COLO668 (cell line): ENCODE results near the gene ORC6.
"Not testable (repeated sequence)": the region's sequence is repeated elsewhere in the genome, so short reads cannot be mapped to it uniquely, and the experiment has no call there.

Source experiments
- DNase-seq: peaks from one replicate; lab custom pipeline; 2025; ENCODE audit not compliant: unreplicated experiment; lab: John Stamatoyannopoulos, UW

The ORC6 gene, protein sequence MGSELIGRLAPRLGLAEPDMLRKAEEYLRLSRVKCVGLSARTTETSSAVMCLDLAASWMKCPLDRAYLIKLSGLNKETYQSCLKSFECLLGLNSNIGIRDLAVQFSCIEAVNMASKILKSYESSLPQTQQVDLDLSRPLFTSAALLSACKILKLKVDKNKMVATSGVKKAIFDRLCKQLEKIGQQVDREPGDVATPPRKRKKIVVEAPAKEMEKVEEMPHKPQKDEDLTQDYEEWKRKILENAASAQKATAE

DNA sequence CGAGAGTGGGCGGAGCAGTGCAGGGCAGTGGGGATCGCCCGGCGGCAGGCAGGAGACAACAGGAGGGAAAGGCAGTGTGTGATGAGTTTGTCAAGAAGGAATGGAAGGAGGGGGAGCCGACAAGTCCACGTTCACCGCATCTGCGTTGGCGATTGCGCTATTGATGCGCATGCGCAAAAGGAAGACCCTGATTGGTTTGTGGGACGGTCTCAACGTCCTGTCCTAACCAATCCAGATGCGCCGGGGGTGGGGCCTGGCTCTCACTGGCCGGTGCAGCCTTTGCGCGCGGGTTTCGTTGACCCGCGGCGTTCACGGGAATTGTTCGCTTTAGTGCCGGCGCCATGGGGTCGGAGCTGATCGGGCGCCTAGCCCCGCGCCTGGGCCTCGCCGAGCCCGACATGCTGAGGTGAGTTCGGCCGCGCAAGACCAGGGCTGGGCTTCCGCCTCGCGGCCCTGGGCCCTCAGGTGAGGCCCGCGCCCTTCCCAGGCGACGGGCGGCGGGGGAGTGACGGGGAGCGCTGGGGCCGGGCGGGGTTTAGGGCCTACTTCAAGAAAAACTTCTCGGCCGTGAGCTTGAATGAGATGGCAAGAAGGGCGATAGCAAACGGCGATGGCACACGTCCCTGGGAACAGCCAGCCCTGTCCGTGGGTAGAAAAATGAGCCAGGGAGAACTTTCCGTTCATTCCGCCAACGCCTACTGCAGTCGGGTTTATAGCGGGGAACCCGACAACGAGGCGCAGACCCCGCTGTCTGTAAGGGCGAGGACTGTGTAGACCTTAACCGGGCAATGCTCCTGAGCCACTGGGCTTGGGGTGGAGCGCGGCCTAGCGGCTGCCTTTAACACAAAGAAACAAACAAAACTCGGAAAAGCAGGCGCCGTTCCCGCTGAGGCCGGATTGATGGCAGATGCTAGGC, at the start of gene ORC6:
ORC6 (plus strand) TSS at position 295 of the 916 bp plus-strand sequence; CDS start at position 342, 47 bp downstream.
- DNase-seq = peak; percentile 97

DNA sequence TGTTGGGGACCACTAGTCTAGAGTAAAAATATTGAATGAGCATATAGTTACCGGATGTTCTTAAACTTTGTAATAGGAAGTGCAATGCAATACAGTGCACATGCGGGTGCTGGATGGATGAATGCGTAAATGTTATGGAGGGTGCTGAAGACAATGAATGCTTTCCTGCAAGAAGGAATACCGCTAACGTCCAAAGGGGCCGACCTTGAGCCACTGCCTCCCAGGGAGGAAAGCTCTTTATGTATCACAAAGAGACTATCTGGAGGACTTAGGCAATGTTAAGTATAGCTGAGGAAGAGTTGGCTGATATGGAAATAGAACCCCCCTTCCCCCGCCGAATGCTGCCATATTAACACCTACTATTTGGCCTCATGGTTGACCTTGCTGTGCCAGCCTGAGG, 40.8 kb upstream of the ORC6 start:
- DNase-seq = no peak

DNA sequence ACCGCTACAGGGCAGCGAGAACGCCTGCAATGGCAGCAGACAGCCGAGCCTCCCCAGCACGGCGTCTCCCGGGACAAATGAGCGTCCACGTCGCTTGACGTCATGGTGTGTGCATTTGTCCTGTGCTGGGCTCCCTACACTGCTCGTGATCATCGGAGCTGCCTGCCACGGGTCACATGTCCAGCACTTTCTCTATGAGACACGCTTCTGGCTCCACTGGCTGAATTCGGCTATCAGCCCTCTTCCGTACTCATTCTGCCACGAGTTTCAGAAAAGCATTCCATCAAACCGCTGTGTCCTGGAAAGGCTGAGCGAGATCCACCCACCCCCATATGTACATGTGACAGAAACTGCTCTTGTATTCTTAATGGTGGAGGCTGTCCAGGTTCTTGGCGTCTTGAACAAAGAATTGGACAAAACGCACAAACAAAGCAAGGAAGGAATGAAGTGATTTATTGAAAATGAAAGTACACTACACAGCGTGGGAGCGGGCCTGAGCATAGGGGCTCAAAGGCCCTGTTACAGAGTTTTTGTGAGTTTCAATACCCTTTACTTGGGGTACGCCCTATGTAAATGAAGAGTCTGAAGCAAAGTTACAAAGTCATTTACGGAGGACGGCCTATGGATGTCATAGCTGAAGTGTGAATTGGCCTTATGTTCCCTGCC, 39.7 kb upstream of the ORC6 start:
- no peak for DNase-seq

DNA sequence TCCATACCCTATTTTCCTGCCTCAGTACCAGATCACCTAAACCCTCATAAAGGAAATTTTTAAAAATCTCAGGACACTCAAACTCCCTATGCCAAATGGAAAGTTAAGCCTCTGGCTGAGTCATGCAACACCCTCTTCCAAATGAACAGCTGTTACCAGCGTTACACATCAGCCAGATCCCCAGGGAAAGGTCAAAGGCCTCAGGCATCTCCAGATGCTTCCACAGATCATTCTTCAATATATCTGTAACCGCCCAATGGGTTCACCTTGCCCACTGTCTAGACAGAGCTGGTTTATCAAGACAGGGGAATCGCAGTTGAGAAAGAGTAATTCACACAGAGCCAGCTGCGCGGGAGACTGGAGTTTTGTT, 39.2 kb upstream of the ORC6 start:
- DNase-seq = no peak

DNA sequence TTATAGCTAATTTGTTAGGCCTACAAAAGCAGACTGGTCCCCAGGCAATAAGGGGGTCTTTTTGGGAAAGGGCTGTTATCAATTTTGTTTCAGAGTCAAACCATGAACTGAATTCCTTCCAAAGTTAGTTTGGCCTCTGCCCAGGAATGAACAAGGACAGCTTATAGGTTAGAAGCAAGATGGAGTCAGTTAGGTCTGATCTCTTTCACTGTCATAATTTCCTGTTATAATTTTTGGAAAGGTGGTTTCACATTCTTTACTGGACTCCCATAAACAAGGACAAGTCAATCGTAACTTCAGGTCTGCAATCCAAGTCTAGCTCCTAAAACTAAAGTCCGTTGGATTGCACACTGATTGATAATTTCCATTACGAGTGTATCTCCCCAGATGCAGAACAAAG, 38.2 kb upstream of the ORC6 start:
- DNase-seq = no peak

DNA sequence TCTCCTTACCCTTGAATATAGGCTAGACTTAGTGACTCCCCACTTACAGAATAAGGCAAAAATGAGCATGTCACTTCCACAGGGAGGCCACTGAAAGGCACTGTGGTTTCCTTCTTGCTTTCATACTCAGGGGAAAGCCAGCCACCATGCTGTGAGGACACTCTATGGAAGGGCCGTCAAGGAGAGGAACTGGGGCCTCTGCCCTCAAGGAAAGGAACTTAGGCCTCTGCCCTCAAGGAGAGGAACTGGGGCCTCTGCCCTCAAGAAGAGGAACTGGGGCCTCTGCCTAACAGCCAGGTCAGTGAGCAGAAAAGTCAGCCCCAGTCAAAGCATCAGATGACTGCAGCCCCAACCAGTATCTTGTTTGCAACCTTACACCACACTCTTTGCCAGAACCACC, 30.5 kb upstream of the ORC6 start:
- no peak for DNase-seq

DNA sequence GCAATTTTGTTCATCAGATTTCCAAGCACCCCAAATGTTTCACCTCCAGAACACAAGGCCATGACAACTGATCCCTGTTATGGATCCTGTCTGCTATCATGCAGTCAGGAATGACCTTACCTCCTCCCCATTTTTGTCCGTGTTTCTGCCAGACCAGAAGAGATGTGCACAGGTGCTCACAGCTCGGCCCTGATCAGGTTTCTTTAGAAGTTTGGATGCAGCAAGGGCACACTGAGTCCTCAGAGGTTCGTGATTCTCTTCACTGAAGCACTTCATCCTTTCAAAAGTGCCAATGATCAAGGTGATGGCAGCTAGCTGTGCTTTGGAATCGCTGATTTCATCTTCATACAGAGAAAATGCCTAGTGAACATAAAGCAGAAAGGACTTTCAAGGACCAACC, 27.3 kb upstream of the ORC6 start:
- no peak for DNase-seq

DNA sequence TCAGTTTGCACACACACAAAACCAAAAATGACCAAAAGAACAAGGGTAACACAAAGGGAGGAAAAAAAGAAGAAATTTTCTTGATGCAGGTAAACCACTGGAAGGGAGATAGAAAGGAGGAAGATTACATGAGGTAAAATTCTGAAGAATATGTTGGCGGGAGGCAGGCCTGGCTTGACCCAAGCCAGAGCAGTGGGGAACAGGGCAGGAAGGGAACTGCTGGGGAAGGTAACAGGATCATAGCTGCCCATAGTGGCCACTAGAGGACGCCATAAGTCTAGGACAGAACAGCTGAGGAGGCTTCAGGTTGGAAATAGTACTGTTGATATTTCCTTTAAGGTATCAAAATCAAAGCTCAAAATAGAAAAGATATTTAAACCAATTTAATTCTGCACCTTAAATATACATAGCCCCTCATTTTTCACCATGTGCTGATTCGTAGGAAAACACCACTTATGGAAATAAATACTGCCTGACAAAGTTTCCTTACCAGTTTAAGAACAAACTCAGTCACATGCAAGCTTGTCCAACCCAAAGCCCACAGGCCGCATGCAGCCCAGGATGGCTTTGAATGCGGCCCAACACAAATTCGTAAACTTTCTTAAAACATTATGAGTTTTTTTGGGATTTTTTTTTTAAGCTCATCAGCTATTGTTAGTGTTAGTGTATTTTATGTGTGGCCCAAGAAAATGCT, 16.0 kb upstream of the ORC6 start:
- DNase-seq = peak; percentile 45

DNA sequence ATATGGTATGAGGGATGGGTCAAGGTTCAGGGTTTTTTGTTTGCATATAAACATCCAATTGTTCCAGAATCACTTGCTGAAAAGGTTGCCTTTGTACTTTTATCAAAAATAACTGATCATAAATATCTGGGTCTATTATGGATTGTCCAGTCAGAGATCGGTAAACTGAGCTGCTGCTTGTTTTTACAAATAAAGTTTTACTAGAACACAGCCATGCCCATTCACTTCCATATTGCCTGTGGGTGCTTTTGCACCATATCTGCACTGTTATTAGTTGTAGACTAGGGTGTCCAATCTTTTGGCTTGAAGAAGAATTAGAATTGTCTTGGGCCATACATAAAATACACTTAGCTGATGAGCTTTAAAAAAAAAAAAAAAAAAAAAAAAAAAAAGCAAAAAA, 11.5 kb upstream of the ORC6 start:
- not testable (repeated sequence) for DNase-seq

DNA sequence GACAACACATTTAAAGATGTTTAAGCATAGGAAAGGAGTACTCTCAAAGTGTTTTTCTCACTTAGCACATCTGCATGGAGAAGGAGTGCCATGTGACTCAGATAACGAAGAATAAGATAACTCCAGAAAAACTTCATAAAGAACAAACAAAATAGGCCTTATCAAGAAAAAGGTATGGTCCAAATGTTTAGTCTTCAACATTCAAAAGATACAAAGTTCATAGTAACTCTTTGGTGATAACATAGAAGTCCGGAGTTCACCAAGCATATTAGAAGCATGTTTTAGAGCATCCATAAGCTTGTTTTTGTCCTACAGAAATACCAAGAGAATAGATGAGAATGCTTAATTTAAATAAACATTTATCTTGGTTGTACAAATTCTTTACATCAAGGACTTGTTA, 7.6 kb upstream of the ORC6 start:
- not testable (repeated sequence) for DNase-seq

DNA sequence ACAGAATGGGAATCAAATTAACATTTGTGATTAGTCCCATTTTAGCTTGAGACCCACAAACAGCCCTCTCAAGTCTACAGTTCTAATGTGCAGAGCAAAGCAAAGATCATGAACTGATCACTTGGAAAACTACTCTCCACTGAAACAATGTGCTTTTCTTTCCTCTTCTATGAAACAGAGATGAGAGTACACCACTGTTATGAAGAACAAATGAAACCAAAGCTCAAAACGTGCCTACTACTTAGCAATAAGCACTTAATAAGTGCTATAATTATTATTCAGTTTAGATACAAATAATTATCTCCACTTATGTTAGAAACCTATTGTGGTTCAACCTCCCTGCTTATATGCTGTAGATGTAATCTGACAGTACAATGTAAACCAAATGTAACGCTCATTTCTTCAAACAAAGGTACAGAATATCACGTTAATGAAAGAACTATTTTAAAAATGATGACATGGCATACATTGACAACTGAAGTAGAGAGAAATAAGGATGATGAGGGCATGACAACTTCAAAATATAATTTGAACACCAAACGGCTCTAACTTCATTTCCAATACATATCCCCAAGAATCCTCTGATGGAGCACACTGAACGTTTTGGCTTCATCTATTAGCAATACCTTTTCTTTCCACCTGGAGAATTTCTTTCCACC, 2.5 kb upstream of the ORC6 start:
- no peak for DNase-seq

DNA sequence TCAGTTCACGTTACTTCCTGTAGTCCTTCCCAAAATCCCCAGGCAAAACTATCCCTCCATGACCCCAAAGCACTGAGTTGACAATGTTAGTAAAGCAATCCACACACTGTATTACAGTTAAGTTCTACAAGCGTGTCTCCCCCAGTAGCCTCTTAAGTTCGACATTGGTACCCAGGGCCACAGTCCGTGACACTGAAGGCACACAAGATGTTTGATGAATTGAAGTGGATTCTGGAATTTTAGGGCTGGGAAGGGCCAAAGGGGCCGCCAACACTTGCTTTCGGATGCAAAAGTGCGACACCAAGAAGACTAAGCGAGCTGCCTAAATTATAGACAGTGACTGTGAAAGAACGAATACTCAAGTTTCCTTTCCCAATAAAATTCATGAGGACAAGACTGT, 2.0 kb upstream of the ORC6 start:
- DNase-seq = no peak

DNA sequence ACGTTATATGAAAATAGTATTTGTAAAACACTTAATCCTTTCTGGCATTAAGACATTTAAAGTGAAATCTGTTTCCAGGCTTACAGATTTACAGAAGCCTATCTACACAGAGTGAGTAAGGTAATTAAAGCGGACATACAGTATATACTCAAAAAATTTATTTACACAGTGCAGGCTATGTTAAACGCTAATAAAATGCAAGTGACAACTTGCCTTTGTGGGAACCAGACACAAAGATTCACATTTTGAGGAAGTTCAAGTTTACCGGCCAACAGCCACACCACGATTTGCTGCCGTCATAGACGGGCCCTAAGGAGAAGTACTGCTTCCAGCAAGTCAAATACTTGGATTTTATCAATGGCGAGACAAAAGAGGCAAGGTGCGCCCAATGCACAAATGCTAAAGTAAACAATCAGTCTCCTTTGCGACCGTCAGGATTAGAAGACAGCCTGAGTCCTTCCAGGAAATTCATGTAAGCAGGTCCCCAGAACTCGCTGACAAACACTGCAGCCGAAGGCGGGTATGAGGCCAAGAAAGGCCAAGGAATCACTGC, 1.3 kb upstream of the ORC6 start:
- no peak for DNase-seq

DNA sequence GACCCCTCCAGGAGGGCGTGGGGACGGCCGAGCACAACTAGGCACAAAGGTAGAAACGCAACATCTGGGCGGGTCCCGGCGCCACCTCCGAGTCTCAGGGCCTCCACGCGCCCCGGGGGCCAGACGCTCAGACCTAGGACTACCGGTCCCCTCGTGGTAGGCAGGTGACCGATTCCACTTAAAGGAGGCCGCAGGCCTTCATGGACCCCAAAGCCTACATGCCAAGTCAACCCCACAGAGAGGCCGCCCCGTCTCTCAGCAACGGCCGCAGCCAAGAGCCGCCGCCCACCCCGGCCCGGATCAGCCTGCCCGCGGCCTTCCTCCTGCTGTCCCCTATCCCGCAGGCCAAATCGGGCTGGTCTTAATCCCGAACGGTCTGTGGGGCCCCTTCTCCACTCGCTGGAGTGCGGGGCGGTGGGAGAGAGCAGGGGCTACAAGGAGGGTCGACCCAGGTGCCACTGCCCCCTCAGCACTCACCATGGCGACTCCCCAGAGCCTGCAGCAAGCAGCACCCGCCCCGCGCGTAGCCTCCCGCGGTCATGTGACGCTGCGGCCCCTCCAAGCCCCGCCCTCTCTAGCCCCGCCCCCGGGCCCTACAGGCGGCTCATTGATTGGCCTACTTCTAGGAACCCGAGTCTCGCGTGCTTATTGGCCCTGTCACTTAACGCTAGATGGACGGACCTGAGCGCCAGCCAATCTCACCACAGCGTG, 650 bp upstream of the ORC6 start, which contains the start of gene VPS35:
VPS35 (minus strand) TSS at position 525 of the 711 bp plus-strand sequence; CDS start at position 480, 45 bp downstream.
- DNase-seq = peak; percentile 98

DNA sequence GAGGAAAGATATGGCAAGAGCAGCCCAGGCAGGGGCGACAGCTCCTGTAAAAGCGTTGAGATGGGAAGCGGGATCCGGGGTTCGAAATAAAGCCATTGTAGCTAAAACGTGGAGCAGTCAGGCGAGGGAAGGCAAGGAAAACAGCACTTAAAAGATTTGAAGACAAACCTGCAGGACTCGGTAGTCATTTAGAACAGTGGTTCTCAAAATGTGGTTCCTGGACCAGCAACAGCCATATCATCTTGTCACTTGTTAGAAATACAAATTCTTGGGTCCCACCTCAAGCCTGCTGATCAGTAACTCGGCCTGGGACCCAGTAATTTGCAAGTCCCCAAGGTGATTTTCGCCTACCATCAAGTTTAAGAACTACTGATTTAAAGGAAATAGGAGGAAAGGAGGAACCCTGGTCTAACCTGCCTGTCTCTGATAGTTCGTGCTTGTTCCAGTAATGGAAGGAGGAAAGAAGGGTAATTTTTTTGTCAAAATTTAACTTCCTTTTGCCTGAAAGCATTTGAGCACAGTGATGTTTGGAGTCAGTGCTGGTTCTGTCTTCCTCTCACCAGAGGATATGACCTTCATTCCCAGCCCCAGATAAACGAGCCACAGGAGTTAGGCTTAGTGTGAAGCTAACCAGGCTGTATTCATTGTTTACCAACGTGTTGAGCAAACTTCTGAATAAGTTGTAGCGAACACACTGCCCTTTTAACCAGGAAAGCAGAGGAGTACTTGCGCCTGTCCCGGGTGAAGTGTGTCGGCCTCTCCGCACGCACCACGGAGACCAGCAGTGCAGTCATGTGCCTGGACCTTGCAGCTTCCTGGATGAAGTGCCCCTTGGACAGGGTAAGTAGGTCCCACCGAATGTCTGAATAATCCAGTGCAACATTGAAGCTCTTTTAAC, 1.1 kb downstream of the ORC6 start:
- DNase-seq = peak; percentile 18

DNA sequence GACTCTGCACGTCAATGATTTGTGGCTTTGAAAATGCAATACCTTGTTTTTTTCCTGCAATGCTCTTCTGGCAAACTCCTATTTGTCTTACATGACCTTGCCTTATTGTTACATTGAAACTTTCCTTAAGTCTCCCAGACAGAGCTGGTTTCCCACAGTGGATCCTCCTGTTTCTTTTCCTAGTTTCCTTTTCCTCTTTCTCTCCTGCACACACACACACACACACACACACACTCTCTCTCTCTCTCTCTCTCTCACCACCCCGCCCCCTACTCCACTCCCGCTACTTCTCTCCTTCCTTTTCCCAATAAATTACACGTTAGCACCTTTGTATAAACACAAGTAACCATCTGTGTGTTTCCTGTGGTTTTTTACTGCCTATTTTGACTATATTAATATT, 2.3 kb downstream of the ORC6 start:
- no peak for DNase-seq

DNA sequence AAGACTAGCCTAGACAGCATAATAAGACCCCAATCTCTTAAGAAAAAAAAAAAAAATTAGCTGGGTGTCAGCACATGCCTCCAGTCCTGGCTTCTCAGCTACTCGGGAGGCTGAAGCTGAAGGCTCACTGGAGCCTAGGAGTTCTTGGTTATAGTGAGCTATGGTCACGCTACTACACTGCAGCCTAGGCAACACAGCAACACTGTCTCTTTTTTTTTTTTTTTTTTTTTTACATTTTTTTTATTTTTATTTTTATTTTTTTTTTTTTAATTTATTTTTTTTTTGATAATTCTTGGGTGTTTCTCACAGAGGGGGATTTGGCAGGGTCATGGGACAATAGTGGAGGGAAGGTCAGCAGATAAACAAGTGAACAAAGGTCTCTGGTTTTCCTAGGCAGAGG, 4.1 kb downstream of the ORC6 start:
- DNase-seq = no peak

DNA sequence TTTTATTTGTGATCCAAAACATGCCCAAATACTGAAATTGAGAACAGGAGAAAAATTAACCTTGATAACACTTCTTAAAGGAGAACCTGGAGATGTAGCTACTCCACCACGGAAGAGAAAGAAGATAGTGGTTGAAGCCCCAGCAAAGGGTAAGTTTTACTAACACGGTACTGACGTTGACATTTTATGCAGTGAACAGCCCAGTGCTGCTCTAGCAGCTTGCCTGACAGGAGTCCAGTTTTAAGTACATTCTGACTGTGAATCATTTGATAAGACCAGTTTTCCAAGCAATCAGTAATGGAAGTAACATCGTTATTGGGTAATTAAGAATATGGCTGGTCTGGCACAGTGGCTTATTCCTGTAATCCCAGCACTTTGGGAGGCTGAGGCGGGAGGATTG, 6.5 kb downstream of the ORC6 start:
- no peak for DNase-seq

DNA sequence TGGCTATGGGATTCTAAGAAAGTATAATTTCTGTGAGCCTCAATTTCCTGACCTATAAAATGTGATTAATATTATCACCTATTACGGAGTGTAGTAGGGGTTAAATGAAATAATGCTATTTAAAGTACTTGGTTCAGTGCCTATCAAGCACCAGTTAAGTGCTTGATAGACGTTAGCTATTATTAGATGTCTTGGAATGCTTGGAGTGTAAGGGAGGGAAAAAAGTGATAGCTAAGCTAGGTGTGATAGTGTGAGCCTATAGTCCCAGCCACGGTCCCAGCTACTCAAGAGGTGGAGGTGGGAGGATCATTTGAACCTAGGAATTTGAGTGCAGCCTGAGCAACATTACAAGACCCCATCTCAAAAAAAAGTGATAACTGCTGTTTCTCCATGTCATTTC, 7.5 kb downstream of the ORC6 start:
- DNase-seq = no peak
